Activated CD8-positive, alpha-beta T cell treated with anti-CD3 and anti-CD28 coated beads for 36 hours (primary cell): ENCODE results near the gene ZNF138. TPM values are rescaled to one million over a fixed set of nuclear protein-coding genes. Genes with fewer than 3 reads are reported as not detected.

Experiments
- ATAC-seq: fragments of 200-7000 bp; cut with Tn5 transposase; one replicate; pipeline ENCODE4 v1.10.0; 2021; ENCODE audit warnings: mild to moderate bottlenecking, moderate library complexity
- CTCF ChIA-PET: fragments of 350-600 bp; sonication (Branson Sonifier 250); formaldehyde crosslinking; loops from one replicate; lab custom pipeline; 2021; ENCODE audit warnings: antibody characterized with exemption; lab: Charles Lee
- POLR2A ChIA-PET: fragments of 350-600 bp; sonication (Branson Sonifier 250); formaldehyde crosslinking; loops from one replicate; lab custom pipeline; 2021; ENCODE audit warnings: antibody characterized with exemption; lab: Charles Lee
- DNase-seq: peaks from one replicate; pipeline ENCODE4 v3.0.0-alpha.2; 2020
- H3K27ac Mint-ChIP-seq: one replicate; pipeline ENCODE4 v1.8.0; 2021; ENCODE audit warnings: mild to moderate bottlenecking, mixed read lengths
- H3K27me3 Mint-ChIP-seq: one replicate; pipeline ENCODE4 v1.8.0; 2021; ENCODE audit warnings: mixed read lengths
- H3K36me3 Mint-ChIP-seq: one replicate; pipeline ENCODE4 v1.8.0; 2021; ENCODE audit warnings: low read depth, mixed read lengths
- H3K4me1 Mint-ChIP-seq: one replicate; pipeline ENCODE4 v1.8.0; 2021; ENCODE audit warnings: low read depth, mixed read lengths
- H3K4me3 Mint-ChIP-seq: one replicate; pipeline ENCODE4 v1.8.0; 2021; ENCODE audit warnings: mild to moderate bottlenecking, moderate library complexity, mixed read lengths
- H3K9me3 Mint-ChIP-seq: one replicate; pipeline ENCODE4 v1.8.0; 2021; ENCODE audit warnings: mixed read lengths
- CTCF ChIP-seq: fragments of 200-600 bp; IDR thresholded peaks from one replicate; pipeline ENCODE4 v1.8.0; 2022; ENCODE audit warnings: antibody characterized with exemption, mild to moderate bottlenecking
- intact Hi-C: fragments of 100-400 bp; cut with micrococcal nuclease; formaldehyde crosslinking; loops from one replicate; pipeline ENCODE4 v1.10.0; 2022
- total RNA-seq, 2 experiments: library from RNA; stranded (reverse); gene quantifications; one replicate each; pipeline ENCODE4 v1.2.3, GENCODE V29; 2021

Gene ZNF138
- total RNA-seq, 2 experiments from 2014 or later = 9.4 to 11.7 TPM

GRCh38 chr7:64873155-64873500 is 78.9 kb downstream of the ZNF138 start:
- intact Hi-C loops = no loop called here
- Mint-ChIP-seq H3K36me3 (no peaks in the 10 kb centered on the region), H3K4me3 (no peak overlapping the region), H3K9me3 (peaks cover 1% of the 10 kb centered on the region), H3K27me3 (peaks cover 8% of the 10 kb centered on the region), H3K27ac (no peak overlapping the region), H3K4me1 (peaks cover 4% of the 10 kb centered on the region)
- POLR2A ChIA-PET = no interaction called here
- DNase-seq (no peak), ATAC-seq (no peak)
- no peak for TF ChIP-seq CTCF
- CTCF ChIA-PET = no interaction called here

GRCh38 chr7:64873517-64873916 is 79.3 kb downstream of the ZNF138 start:
- no peak for ATAC-seq
- POLR2A ChIA-PET = no interaction called here
- H3K9me3 Mint-ChIP-seq = peaks cover 1% of the 10 kb centered on the region

GRCh38 chr7:64874114-64874513 is 79.9 kb downstream of the ZNF138 start:
- Mint-ChIP-seq H3K9me3 (peaks cover 4% of the 10 kb centered on the region), H3K4me3 (no peak overlapping the region), H3K36me3 (no peaks in the 10 kb centered on the region), H3K27ac (no peak overlapping the region), H3K27me3 (peaks cover 12% of the 10 kb centered on the region), H3K4me1 (peaks cover 4% of the 10 kb centered on the region)
- ChIA-PET CTCF (no interaction called here), POLR2A (no interaction called here)
- DNase-seq (no peak), ATAC-seq (no peak)
- intact Hi-C loops = no loop called here
- no peak for TF ChIP-seq CTCF

More at GRCh38 chr7:64873517-64873916, 79.3 kb downstream of the ZNF138 start:
- DNase-seq = no peak
- TF ChIP-seq CTCF = no peak
- CTCF ChIA-PET = no interaction called here
- Mint-ChIP-seq H3K27me3 (peaks cover 8% of the 10 kb centered on the region), H3K4me3 (no peak overlapping the region), H3K36me3 (no peaks in the 10 kb centered on the region), H3K4me1 (peaks cover 4% of the 10 kb centered on the region), H3K27ac (no peak overlapping the region)
- intact Hi-C loops = no loop called here

- POLR2A ChIA-PET = no interaction called here
- Mint-ChIP-seq H3K27ac (no peak overlapping the region), H3K9me3 (peaks cover 5% of the 10 kb centered on the region), H3K4me1 (peaks cover 4% of the 10 kb centered on the region), H3K4me3 (no peak overlapping the region), H3K36me3 (no peaks in the 10 kb centered on the region), H3K27me3 (peaks cover 12% of the 10 kb centered on the region)
- CTCF ChIA-PET = interaction anchor here (1.3 kb wide), 1 partner anchor 14 kb away, joined by 3 read pairs; no protein-coding TSS in a partner anchor
- DNase-seq (no peak), ATAC-seq (no peak)
- no peak for TF ChIP-seq CTCF
- intact Hi-C loops = no loop called here
These were observed 80.5 kb downstream of the ZNF138 start for GRCh38 chr7:64874562-64875250.

GRCh38 chr7:64875258-64875657 is 81.0 kb downstream of the ZNF138 start:
- H3K9me3 Mint-ChIP-seq = peaks cover 5% of the 10 kb centered on the region
- TF ChIP-seq CTCF = no peak
- ChIA-PET POLR2A (no interaction called here), CTCF (interaction anchor here (1.3 kb wide), 1 partner anchor 13 kb away, joined by 3 read pairs; no protein-coding TSS in a partner anchor)
- ATAC-seq (no peak), DNase-seq (no peak)
- intact Hi-C loops = no loop called here
- no peak overlapping the region for H3K27ac Mint-ChIP-seq
- H3K4me1 Mint-ChIP-seq = peaks cover 4% of the 10 kb centered on the region
- no peaks in the 10 kb centered on the region for H3K36me3 Mint-ChIP-seq
- H3K4me3 Mint-ChIP-seq = no peak overlapping the region
- peaks cover 12% of the 10 kb centered on the region for H3K27me3 Mint-ChIP-seq
